Spleen (tissue), 7 donors: ENCODE data around the gene NRL.

Source experiments
- CTCF ChIP-seq, 11 experiments: fragments of 200-600 bp in 7 of 11; fragments of 450-650 bp in 4 of 11; sonication (generic) in 4 of 11; IDR thresholded peaks in 8 of 11; conservative IDR thresholded peaks in 3 of 11; 1 replicate in 7 of 11; 2 replicates in 4 of 11; pipeline versions ENCODE4 v1.4.0 to v1.8.0; 2016 to 2021; ENCODE audit warnings: antibody characterized with exemption in 11 of 11, inconsistent platforms in 4 of 11, mild to moderate bottlenecking in 1 of 11
- POLR2A ChIP-seq, 3 donors: fragments of 450-650 bp; IDR thresholded peaks; one replicate each; pipeline ENCODE4 v1.5.1; 2017; ENCODE audit warnings: antibody characterized with exemption in 3 of 3, mild to moderate bottlenecking in 1 of 3
- donor health status: DM: no; HTN: no; CAD: no; lungs with moderate emphysema.
- donor health status: DM: no; HTN: no; CAD: no.
- donor health status: DM: no; HTN: no; CAD: no.

- TF ChIP-seq POLR2A (IDR thresholded peaks at IDR 0.05), result no peak
- no peak for TF ChIP-seq CTCF (IDR thresholded peaks at IDR 0.05 in 8 of 11, conservative IDR thresholded peaks at IDR 0.05 in 3 of 11)
These were observed 37.7 kb downstream of the NRL start for GRCh38 chr14:24077086-24077485.
